Lower lobe of right lung (tissue), 2 donors: ENCODE measurements around the gene CNFN. TPM values are rescaled to one million over a fixed set of nuclear protein-coding genes. Genes with fewer than 3 reads are reported as not detected.

ENCODE experiments used
- ATAC-seq, 2 donors: fragments of 200-7000 bp; cut with Tn5 transposase; one replicate each; pipeline ENCODE4 v1.9.1; 2020 to 2022; ENCODE audit warnings: mild to moderate bottlenecking in 2 of 2, moderate library complexity in 2 of 2
- DNase-seq: peaks from one replicate; pipeline ENCODE4 v3.0.0-alpha.2; 2020
- H3K27ac ChIP-seq: fragments of 200-600 bp; one replicate; pipeline ENCODE4 v1.8.0; 2022
- H3K27me3 ChIP-seq: fragments of 200-600 bp; one replicate; pipeline ENCODE4 v1.8.0; 2022; ENCODE audit warnings: low read depth
- H3K36me3 ChIP-seq: fragments of 200-600 bp; one replicate; pipeline ENCODE4 v1.8.0; 2022; ENCODE audit warnings: mild to moderate bottlenecking
- H3K4me1 ChIP-seq: fragments of 200-600 bp; one replicate; pipeline ENCODE4 v1.8.0; 2022
- H3K4me3 ChIP-seq: fragments of 200-600 bp; one replicate; pipeline ENCODE4 v1.8.0; 2022; ENCODE audit warnings: mild to moderate bottlenecking
- H3K9me3 ChIP-seq: fragments of 200-600 bp; one replicate; pipeline ENCODE4 v1.8.0; 2022
- CTCF ChIP-seq: fragments of 200-600 bp; IDR thresholded peaks from one replicate; pipeline ENCODE4 v1.8.0; 2022; ENCODE audit warnings: antibody characterized with exemption, mild to moderate bottlenecking
- intact Hi-C: fragments of 100-400 bp; cut with DNase I; formaldehyde crosslinking; loops from one replicate; pipeline ENCODE4 v1.11.0; 2022
- total RNA-seq: library from RNA; stranded (reverse); fragmentation: NEBNext Ultra II Directional; extraction: Animal tissue kit (Norgen Biotek cat#: 25700); gene quantifications from one replicate; pipeline ENCODE4 v1.2.1, GENCODE V29; 2021
- donor health status: DM: no; HTN: yes; CAD: no; lungs with severe emphysema.

The CNFN gene
- total RNA-seq, 1 donor from 2014 or later: not detected

- no peaks in the 10 kb centered on the region for H3K27me3 ChIP-seq
- no peak overlapping the region for H3K4me3 ChIP-seq
- no peaks in the 10 kb centered on the region for H3K4me1 ChIP-seq
- peaks cover 14% of the 10 kb centered on the region for H3K36me3 ChIP-seq
- H3K27ac ChIP-seq: no peak overlapping the region
- DNase-seq: no peak
- TF ChIP-seq CTCF: no peak
- no peak for ATAC-seq
- H3K9me3 ChIP-seq: no peaks in the 10 kb centered on the region
- intact Hi-C loops: no loop called here
Observed at GRCh38 chr19:42370626-42371175, 19.4 kb downstream of the CNFN start.

DNA sequence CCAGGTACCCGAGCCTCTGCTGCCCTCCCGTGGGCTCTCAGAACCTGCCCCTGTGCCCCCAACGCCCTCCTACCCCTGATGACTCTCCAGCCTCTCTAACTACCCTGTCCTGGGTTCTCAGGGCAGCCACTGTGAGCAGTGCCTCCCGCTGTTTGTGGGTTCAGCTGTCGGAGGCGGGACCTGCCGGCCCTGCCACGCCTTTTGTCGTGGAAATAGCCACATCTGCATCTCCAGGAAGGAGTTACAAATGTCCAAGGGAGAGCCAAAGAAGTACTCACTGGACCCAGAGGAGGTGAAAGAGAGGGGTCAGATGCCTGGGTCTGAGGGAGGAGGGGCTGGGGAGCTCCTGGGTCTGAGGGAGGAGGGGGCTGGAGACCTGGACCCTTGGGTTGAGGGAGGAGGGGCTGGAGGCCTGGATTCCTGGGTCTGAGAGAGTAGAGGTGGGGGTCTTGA, 20.0 kb downstream of the CNFN start:
- Histone ChIP-seq H3K27me3 (no peaks in the 10 kb centered on the region), H3K4me3 (no peak overlapping the region), H3K4me1 (no peaks in the 10 kb centered on the region), H3K27ac (no peak overlapping the region), H3K9me3 (no peaks in the 10 kb centered on the region), H3K36me3 (peaks cover 8% of the 10 kb centered on the region)
- TF ChIP-seq CTCF: no peak
- intact Hi-C loops: no loop called here
- no peak for DNase-seq
- ATAC-seq: no peak

GRCh38 chr19:42369433-42370067, 20.5 kb downstream of the CNFN start:
- intact Hi-C loops: no loop called here
- H3K4me3 ChIP-seq: no peak overlapping the region
- no peak overlapping the region for H3K27ac ChIP-seq
- ATAC-seq: no peak
- no peak for TF ChIP-seq CTCF
- DNase-seq: no peak
- H3K4me1 ChIP-seq: no peaks in the 10 kb centered on the region
- no peaks in the 10 kb centered on the region for H3K27me3 ChIP-seq
- H3K9me3 ChIP-seq: no peaks in the 10 kb centered on the region
- H3K36me3 ChIP-seq: peaks cover 4% of the 10 kb centered on the region

- Histone ChIP-seq H3K4me1 (no peaks in the 10 kb centered on the region), H3K27me3 (no peaks in the 10 kb centered on the region), H3K27ac (no peak overlapping the region), H3K9me3 (no peaks in the 10 kb centered on the region), H3K36me3 (no peaks in the 10 kb centered on the region), H3K4me3 (no peak overlapping the region)
- ATAC-seq: no peak
- no peak for TF ChIP-seq CTCF
- DNase-seq: no peak
- intact Hi-C loops: no loop called here
Observed at GRCh38 chr19:42368765-42369164, 21.3 kb downstream of the CNFN start.

GRCh38 chr19:42368360-42368759, 21.7 kb downstream of the CNFN start:
- DNase-seq: no peak
- intact Hi-C loops: no loop called here
- peaks cover under 1% of the 10 kb centered on the region for H3K36me3 ChIP-seq

More at GRCh38 chr19:42368360-42368759, 21.7 kb downstream of the CNFN start:
- no peak for TF ChIP-seq CTCF
- Histone ChIP-seq H3K27ac (no peak overlapping the region), H3K4me3 (no peak overlapping the region), H3K27me3 (no peaks in the 10 kb centered on the region), H3K9me3 (no peaks in the 10 kb centered on the region), H3K4me1 (no peaks in the 10 kb centered on the region)
- ATAC-seq: no peak
